ENCODE measurements around the gene OR2AT4.

DNA sequence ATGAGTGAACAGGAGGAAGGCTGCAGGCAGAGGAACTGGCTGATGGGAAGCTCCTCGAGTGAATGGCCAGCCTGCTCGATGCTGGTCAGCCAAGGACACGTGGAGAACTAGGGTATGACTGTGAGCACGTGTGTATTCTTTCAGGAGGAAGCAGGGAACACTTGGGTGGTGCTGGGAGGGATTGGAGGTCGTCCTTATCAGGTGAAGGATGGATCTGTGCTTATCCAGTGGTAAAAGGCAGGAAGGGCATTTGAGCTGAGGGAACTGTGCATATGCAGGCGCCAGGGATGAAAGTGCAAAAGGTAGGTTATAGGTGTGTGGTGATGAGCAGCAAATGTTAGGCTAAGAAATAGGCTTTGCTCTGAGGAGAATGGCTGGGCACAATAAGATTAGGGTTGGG lies 44.5 kb upstream of the OR2AT4 start:
- TF ChIP-seq, protein P1, sequence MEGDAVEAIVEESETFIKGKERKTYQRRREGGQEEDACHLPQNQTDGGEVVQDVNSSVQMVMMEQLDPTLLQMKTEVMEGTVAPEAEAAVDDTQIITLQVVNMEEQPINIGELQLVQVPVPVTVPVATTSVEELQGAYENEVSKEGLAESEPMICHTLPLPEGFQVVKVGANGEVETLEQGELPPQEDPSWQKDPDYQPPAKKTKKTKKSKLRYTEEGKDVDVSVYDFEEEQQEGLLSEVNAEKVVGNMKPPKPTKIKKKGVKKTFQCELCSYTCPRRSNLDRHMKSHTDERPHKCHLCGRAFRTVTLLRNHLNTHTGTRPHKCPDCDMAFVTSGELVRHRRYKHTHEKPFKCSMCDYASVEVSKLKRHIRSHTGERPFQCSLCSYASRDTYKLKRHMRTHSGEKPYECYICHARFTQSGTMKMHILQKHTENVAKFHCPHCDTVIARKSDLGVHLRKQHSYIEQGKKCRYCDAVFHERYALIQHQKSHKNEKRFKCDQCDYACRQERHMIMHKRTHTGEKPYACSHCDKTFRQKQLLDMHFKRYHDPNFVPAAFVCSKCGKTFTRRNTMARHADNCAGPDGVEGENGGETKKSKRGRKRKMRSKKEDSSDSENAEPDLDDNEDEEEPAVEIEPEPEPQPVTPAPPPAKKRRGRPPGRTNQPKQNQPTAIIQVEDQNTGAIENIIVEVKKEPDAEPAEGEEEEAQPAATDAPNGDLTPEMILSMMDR (IDR thresholded peaks at IDR 0.05 in 4 of 5, conservative IDR thresholded peaks at IDR 0.05 in 1 of 5): no peak
- no peak for TF ChIP-seq POLR2A (IDR thresholded peaks at IDR 0.05)
